HG02623 (cell line): ENCODE data around the gene ZNF385B.
"Not testable (repeated sequence)": the region's sequence is repeated elsewhere in the genome, so short reads cannot be mapped to it uniquely, and the experiment has no call there.

ENCODE experiments used
- ATAC-seq: cut with Tn5 transposase; IDR thresholded peaks from one replicate; pipeline ENCODE4 v1.9.1; 2021; ENCODE audit warnings: moderate library complexity; ENCODE audit not compliant: unreplicated experiment

ZNF385B gene

GRCh38 chr2:179636100-179636980, 225.1 kb downstream of the ZNF385B start:
- ATAC-seq: no peak

- ATAC-seq: not testable (repeated sequence)
These were observed 229.5 kb downstream of the ZNF385B start for GRCh38 chr2:179631769-179632385.

- not testable (repeated sequence) for ATAC-seq
These were observed 231.6 kb downstream of the ZNF385B start for GRCh38 chr2:179629776-179630175.

GRCh38 chr2:179626261-179626660, 235.2 kb downstream of the ZNF385B start:
- ATAC-seq: no peak

- ATAC-seq: no peak
These were observed 238.6 kb downstream of the ZNF385B start for GRCh38 chr2:179622635-179623300.

GRCh38 chr2:179622112-179622511, 239.3 kb downstream of the ZNF385B start:
- no peak for ATAC-seq

- no peak for ATAC-seq
These were observed 241.4 kb downstream of the ZNF385B start for GRCh38 chr2:179619947-179620467.

GRCh38 chr2:179614121-179614520, 247.3 kb downstream of the ZNF385B start:
- ATAC-seq: no peak

- no peak for ATAC-seq
These were observed 247.7 kb downstream of the ZNF385B start for GRCh38 chr2:179613701-179614100.

GRCh38 chr2:179613299-179613651, 248.1 kb downstream of the ZNF385B start:
- ATAC-seq: no peak

GRCh38 chr2:179612591-179613298, 248.7 kb downstream of the ZNF385B start:
- no peak for ATAC-seq

- ATAC-seq: no peak
These were observed 249.3 kb downstream of the ZNF385B start for GRCh38 chr2:179612108-179612507.

GRCh38 chr2:179606141-179606540, 255.3 kb downstream of the ZNF385B start:
- no peak for ATAC-seq

GRCh38 chr2:179605341-179605740, 256.1 kb downstream of the ZNF385B start:
- ATAC-seq: no peak

GRCh38 chr2:179604598-179604997, 256.8 kb downstream of the ZNF385B start:
- ATAC-seq: no peak

- no peak for ATAC-seq
These were observed 259.0 kb downstream of the ZNF385B start for GRCh38 chr2:179602452-179602851.

GRCh38 chr2:179596018-179596417, 265.4 kb downstream of the ZNF385B start:
- ATAC-seq: no peak

GRCh38 chr2:179595284-179595683, 266.1 kb downstream of the ZNF385B start:
- ATAC-seq: no peak

- no peak for ATAC-seq
These were observed 266.9 kb downstream of the ZNF385B start for GRCh38 chr2:179594268-179595112.

GRCh38 chr2:179593323-179593722, 268.1 kb downstream of the ZNF385B start:
- ATAC-seq: no peak
